NOMO-1 (cell line): ENCODE measurements around the gene NFKBIE.

ENCODE experiments used
- DNase-seq, 2 experiments: peaks; one replicate each; lab custom pipeline; 2025; ENCODE audit not compliant: unreplicated experiment in 2 of 2; lab: John Stamatoyannopoulos, UW

Gene NFKBIE

DNA sequence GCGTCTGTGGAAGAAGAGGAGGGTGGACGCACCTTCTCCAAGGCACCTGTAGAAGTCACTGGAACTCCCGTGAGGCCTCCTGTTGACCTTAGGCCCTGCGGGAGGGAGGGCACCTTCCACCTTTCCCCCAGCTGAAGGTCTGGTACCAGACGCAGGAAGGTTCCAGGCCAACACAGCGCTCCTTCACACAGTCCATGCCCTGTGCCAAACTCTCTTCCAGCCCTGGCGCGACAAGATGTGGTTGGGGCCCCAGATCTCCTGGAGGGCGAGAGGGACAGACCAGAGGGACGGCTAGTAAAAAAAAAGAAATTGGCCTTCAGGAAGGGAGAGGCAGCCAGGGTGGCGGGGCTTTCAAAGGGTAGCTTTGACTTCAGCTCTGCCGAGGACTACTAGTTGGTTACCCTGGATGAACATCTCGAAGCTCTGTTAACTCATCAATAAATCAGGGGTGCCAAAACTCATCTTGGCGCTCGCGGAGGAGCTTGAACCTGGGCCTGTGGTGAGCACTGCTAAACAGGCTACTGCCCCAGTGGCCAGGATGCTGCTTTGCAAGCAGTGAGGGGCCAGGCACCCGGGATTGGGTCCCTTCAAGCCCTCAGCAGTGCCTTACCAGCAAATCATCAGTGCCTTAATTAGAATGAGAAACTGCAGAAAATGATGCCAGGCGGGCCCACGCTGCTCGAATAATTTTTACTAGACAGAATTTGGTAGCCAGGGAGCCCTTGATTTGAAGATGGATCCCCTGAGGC, 32.9 kb upstream of the NFKBIE start:
- DNase-seq: no peak

GRCh38 chr6:44297063-44298038, 32.0 kb upstream of the NFKBIE start:
- no peak for DNase-seq

DNA sequence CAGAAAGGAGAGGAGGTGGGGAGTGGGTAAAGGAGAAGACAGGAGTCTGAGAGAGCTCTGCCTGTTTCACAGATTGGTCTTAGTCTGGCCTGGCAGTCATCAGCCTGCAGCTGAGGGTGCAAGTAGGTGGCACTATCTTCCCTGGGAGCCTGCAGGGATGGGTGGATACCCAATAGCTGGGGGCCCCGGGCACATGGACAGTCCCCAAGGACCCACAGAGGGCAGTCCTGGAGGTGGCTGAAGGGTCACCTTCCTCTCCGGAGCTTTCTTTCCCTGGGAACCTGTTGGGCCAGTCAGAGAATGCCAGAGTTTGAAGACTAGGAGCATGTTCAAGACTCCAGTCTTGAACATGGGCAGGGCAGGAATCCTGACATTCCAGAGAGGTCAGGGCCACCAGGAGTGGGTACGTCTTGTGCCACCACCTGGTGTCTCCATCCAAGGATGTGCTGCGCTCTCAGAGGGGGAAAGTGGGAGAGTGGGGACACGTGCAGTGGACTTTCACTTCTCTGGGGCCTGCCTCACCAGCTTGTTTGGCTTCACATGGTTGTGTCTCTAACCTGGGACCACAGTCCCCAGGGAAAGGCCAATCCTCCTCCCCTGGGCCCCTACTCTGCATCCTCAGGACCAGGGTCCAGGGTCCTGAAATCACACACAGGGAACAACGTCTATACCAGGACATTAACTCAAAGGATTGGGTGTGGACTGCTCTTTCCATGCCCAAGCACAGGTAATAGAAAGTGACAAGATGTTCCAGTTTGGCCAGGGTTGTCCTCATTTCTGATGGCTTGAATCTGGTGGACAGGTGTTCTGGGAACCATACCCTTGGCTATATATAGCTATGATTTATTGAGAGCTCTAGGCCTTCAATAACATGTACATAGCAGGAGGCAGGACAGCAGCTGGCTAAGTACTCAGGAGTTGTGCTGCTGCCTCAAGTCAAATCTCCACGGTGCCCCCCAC, 29.8 kb upstream of the NFKBIE start:
- DNase-seq: no peak

DNA sequence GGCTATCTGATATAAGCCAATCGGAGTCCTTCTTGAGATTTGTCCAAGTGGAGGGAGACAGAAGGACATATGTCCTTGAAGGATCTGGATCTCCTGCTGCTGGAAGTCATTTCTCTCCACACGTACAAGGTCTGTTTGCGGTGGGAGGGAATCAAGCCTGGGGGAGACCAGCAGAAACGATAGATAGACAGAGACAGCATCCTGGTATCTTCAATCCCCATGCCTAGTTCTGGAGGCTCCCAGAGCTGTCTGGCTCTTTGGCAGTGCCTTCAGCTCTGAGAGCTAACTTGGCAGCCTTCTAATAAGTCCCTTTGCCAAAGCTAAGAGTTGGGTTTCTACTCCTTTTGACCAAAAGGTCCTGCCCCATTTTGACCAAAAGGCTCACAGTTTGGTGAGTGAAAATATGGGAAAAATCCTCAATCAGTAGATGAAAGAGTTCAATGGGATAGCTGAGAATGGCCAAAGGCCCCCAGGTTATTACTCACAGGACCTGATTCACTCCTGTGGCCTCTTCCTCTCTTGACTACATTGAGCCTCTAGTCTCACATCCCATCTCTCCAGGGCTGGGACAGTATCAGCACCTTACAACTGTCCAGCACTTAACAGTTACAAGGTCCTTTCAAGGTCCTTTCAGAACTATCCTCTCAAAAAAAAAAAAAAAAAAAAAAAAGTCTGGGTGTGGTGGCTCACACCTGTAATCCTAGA, 27.5 kb upstream of the NFKBIE start:
- DNase-seq: no peak

DNA sequence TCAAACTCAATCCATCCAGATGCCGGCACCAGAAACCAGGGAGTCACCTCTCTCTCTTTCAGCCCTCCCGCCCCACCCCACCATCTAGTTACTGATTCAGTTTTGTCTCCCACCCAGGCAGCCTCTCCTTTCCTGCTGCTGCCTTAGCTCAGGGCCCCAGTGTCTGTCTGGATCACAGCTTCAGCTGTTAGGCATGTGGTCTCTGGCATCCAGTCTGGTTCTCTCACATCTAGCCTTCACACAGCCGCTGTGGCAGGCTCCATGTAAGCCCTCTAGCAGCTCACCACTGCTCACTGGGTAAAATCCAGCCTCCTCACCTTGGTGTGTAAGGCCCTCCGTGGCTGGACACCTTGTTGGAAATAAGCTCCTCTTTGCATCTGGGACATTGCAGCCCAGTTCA, 26.5 kb upstream of the NFKBIE start:
- no peak for DNase-seq

GRCh38 chr6:44289726-44290260, 24.4 kb upstream of the NFKBIE start:
- no peak for DNase-seq

DNA sequence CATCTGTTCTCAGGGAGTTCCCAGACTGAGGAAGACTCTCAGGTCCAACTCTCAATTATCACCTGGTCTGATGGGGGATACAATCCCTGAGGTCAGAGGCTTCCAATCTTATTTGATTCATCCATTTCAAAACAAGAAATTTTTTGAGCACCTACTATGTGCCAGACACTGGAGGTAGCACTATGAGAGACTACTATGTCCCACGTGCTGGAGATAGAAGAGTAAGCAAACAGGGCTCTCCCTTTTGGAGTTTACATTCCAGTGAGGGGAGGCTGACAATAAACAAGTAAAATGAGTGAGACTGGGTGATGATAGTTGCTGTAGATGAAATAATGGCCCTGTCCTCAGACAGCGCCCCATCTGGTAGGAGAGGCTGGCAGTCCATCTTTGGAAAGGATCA, 21.4 kb upstream of the NFKBIE start:
- DNase-seq: no peak

DNA sequence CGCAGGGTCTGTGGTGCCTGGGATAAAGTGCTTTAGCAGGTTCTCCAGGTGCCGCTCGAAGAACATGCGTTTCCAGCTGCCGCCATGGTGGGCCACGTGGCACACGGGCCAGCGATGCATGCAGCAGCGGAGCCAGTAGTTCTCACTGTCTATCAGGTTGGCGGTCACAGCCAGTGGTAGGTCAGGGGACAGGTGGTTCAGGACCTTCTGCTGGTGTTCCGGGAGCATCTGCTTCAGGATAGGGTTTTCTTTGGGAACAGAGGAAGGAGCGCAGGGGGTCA, 20.9 kb upstream of the NFKBIE start:
- DNase-seq: no peak

- no peak for DNase-seq
These were observed 20.4 kb upstream of the NFKBIE start for GRCh38 chr6:44285552-44286284.

DNA sequence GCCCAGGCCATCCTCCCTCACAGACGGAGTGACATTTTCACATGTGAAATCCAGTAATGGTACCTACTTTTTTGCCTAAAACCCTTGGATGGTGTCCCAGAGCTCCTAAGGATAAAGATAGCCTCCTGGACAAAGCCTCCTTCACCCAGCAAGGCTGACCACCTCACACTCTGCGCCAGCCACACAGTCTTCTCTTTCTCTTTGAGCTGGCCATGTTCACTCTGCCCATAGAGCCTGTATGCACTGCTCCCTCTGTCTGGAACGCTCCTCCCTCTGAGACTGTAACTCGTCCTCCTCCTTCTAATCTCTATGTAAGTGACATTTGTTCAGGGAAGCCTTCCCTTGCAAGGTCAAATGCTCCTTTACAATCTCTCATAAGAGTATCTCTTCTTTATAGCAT, 19.5 kb upstream of the NFKBIE start:
- no peak for DNase-seq

DNA sequence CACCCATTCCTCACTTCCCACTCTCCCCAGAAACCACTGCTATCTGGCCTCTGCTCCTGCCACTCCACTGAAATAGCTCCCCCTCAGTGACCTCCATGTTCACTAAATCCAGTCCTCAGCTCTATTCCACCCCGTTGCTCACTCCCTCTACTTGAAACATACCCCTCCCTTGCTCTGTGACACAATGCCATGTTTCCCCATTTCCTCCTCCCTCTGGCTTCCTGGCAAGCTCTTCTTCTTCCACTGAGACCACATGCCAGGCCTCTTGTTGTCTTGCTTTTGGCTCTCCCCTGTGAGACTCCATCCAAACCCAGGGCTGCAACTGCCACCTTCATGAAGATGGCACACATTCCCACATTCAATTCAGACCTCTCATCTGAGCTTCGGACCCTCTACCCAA, 18.8 kb upstream of the NFKBIE start:
- no peak for DNase-seq

DNA sequence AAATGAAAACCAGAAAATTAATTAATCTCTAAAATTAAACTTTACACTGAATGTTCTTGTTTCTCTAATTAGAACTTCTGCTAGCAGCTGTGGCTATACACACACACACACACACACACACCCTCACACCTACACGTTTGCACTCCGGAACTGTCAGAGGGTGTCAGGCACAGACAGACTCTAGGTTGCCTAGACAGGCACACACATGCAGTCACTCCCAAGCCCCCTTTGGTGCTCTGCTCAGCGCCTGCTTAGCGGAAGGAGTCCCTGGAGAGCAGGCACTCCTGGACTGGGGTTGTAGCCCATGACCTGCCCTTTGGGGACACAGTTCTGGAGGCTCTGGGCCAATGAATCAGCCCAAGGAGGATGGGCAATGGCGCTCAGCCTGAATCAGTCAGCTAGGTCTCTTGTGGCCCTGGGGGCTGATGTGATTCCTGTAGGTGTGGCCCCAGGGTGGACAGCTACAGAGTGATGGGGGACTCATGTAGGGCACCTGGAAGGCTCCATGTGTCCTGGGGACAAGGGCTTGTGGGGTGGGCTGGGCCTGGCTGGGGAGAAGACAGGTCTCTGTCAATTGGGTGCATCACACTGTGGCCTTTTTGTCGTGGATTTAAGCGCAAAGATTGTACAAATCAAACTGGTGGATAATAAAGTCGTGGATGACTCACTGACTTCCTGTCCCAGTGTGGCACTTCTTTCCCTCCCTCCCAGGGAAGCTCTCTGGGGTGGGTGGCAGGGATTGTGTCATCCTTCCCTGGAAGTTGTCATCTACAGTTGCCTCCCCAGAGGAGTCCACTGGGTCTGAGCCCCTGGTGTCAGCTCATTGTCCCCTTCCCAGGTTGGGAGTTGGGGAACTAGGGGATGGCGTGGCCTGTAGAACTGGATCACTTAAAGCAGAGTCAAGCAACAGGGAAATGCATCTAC, 13.7 kb upstream of the NFKBIE start:
- no peak for DNase-seq

DNA sequence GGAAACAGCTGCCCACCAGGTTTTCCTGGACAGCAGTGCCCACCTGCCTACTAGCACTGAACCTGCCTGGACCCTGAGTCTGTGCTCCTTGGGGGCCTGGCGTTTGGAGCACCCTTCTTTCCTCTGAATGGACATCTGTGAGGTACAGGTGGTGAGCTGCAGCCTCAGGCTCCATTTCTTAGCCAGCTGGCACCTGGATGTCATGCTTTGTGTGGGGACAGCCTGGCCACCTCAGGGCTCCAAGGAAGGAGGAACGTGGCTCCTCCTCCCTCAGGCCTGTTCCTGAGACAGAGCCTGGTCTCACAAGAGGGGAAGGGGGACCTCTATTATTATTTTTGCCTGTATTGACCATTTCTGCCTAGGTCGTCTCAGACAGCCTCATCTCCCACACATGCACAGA, 13.0 kb upstream of the NFKBIE start:
- no peak for DNase-seq

- DNase-seq: no peak
These were observed 12.4 kb upstream of the NFKBIE start for GRCh38 chr6:44277763-44278162.

GRCh38 chr6:44276667-44277640, 11.6 kb upstream of the NFKBIE start:
- no peak for DNase-seq

DNA sequence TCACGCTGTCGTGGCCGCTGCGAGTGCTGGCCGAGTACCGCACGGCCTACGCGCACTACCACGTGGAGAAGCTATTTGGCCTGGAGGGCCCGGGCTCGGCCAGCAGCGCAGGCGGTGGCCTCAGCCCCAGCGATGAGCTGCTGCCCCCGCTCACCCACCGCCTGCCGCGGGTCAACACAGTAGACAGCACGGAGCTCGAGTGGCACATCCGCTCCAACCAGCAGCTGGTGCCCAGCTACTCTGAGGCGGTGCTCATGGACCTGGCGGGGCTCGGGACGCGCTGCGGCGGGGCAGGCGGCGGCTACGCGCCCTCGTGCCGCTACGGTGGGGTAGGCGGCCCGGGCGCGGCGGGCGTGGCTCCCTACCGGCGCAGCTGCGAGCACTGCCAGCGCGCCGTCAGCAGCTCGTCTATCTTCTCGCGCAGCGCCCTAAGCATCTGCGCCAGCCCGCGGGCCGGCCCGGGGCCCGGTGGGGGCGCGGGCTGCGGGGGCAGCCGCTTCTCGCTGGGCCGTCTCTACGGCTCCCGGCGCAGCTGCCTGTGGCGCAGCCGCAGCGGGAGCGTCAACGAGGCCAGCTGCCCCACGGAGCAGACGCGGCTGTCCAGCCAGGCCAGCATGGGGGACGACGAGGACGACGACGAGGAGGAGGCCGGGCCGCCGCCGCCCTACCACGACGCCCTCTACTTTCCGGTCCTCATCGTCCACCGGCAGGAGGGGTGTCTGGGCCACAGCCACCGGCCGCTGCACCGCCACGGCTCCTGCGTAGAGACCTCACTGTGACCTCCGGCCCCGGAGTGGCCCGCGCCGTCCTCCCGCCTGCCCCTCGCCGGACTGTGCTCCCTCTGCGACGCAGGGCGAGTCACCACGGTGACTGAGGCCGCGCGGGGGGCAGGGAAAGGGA, 10.6 kb upstream of the NFKBIE start:
- DNase-seq: no peak
